Uterus (tissue), 2 donors: ENCODE data around the gene CR1L.

Experiments used
- CTCF ChIP-seq, 4 experiments: fragments of 200-600 bp in 2 of 4; fragments of 450-650 bp in 2 of 4; sonication (generic) in 2 of 4; IDR thresholded peaks; one replicate each; pipeline ENCODE4 v1.5.1; 2016 to 2019; ENCODE audit warnings: antibody characterized with exemption in 4 of 4, mild to moderate bottlenecking in 2 of 4, moderate library complexity in 1 of 4
- POLR2A ChIP-seq, 2 donors: fragments of 450-650 bp; IDR thresholded peaks; one replicate each; pipeline ENCODE4 v1.6.1; 2016; ENCODE audit warnings: antibody characterized with exemption in 2 of 2, mild to moderate bottlenecking in 1 of 2, moderate library complexity in 1 of 2

- no peak for TF ChIP-seq CTCF (IDR thresholded peaks at IDR 0.05)
- no peak for TF ChIP-seq POLR2A (IDR thresholded peaks at IDR 0.05)
These were observed 68.6 kb downstream of the CR1L start for GRCh38 chr1:207713529-207713928.
